PFSK-1 (cell line): Measurements from ENCODE around the gene RAB11B.

Experiments
- FOXP2 ChIP-seq: optimal IDR thresholded peaks from 2 replicates; pipeline ENCODE3; 2011; ENCODE audit warnings: borderline replicate concordance, control low read depth, inconsistent platforms; ENCODE audit not compliant: insufficient read depth; ENCODE audit errors: extremely low read length, extremely low read depth
- POLR2AphosphoS5 ChIP-seq: IDR thresholded peaks from 2 replicates; pipeline ENCODE4 v1.6.1; 2012; ENCODE audit warnings: low read depth, mild to moderate bottlenecking, control low read depth, low read length, moderate library complexity
- SIN3A ChIP-seq: IDR thresholded peaks from 2 replicates; pipeline ENCODE4 v1.6.1; 2012; ENCODE audit warnings: mild to moderate bottlenecking, low read length, moderate library complexity, borderline replicate concordance; ENCODE audit not compliant: insufficient read depth
- TAF1 ChIP-seq: IDR thresholded peaks from 2 replicates; pipeline ENCODE4 v1.6.1; 2012; ENCODE audit warnings: low read length, control low read depth, borderline replicate concordance; ENCODE audit not compliant: insufficient read depth
- TF ChIP-seq, protein P1 (sequence below), 2 experiments: IDR thresholded peaks; 2 replicates each; pipeline versions ENCODE4 v1.6.1 to v1.8.0; 2011 to 2012; ENCODE audit warnings: low read depth in 2 of 2, low read length in 2 of 2, control low read depth in 1 of 2, inconsistent platforms in 1 of 2, mild to moderate bottlenecking in 1 of 2, moderate library complexity in 1 of 2; ENCODE audit not compliant: insufficient read depth in 1 of 2

RAB11B gene

DNA sequence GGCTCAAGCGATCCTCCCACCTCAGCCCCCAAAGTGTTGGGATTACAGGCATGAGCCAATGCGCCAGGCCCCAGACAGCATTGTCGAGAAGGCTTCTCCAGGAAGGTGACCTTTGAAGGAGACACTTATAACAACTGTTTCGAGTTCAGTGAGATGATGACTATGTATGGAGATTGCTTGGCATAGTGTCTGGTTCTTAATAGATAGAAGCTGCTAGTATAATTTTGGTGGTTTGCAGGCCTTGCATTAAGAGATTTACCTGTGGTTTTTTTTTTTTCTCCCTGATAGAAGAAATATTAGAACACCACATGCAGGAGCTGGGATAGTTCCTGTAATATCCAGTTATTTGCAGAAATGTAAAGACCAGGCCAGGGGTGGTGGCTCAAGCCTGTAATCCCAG is 26.6 kb downstream of the RAB11B start:
- TF ChIP-seq POLR2AphosphoS5: no peak
- no peak for TF ChIP-seq TAF1
- no peak for TF ChIP-seq SIN3A
- no peak for TF ChIP-seq FOXP2
- TF ChIP-seq, protein P1, sequence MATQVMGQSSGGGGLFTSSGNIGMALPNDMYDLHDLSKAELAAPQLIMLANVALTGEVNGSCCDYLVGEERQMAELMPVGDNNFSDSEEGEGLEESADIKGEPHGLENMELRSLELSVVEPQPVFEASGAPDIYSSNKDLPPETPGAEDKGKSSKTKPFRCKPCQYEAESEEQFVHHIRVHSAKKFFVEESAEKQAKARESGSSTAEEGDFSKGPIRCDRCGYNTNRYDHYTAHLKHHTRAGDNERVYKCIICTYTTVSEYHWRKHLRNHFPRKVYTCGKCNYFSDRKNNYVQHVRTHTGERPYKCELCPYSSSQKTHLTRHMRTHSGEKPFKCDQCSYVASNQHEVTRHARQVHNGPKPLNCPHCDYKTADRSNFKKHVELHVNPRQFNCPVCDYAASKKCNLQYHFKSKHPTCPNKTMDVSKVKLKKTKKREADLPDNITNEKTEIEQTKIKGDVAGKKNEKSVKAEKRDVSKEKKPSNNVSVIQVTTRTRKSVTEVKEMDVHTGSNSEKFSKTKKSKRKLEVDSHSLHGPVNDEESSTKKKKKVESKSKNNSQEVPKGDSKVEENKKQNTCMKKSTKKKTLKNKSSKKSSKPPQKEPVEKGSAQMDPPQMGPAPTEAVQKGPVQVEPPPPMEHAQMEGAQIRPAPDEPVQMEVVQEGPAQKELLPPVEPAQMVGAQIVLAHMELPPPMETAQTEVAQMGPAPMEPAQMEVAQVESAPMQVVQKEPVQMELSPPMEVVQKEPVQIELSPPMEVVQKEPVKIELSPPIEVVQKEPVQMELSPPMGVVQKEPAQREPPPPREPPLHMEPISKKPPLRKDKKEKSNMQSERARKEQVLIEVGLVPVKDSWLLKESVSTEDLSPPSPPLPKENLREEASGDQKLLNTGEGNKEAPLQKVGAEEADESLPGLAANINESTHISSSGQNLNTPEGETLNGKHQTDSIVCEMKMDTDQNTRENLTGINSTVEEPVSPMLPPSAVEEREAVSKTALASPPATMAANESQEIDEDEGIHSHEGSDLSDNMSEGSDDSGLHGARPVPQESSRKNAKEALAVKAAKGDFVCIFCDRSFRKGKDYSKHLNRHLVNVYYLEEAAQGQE (IDR thresholded peaks at IDR 0.05; ENCODE audit: insufficient read depth in 1 of 2, low read depth in 2 of 2, low read length in 2 of 2): no peak

DNA sequence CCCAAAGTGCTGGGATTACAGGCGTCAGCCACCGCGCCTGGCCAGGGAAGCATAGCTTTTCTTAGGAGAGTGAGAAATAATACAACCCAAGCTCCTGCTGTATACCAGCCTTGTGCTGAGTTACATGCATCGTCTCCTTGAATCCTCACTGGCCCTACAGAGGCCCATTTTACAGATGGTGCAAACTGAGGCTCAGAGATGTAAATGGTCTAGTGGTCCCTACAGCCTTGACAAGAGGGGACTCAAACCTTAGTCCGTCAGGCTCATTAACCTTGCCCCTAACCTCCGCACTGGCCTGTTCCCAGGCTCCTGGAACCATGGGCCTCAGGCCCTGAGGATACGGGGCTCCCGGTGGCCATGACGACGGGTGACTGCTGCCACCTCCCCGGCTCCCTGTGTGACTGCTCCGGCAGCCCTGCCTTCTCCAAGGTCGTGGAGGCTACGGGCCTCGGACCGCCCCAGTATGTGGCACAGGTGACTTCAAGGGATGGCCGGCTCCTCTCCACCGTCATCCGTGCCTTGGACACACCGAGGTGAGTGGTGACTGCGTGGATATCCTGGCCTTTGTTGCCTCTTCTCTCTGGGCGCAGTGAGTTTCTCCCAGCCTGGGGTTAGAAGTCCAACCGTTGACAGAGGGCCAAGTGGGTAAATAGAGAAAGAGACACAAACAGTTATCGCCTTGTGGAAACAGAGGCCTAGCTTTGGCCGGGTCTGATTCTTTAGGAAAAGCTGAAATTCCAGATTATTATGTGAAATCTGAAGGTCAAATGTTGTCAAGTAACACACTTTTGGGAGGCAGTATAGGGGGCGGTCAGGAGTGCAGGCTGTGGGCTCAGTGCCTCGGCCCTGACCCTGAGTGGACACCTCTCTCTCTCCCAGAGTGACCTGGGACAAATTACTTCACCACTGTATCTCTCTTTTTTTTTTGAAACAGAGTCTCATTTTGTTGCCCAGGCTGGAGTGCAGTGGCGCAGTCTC is 31.6 kb downstream of the RAB11B start:
- TF ChIP-seq FOXP2: no peak
- no peak for TF ChIP-seq SIN3A
- TF ChIP-seq, protein P1 (IDR thresholded peaks at IDR 0.05; ENCODE audit: insufficient read depth in 1 of 2, low read depth in 2 of 2, low read length in 2 of 2): no peak
- no peak for TF ChIP-seq TAF1
- no peak for TF ChIP-seq POLR2AphosphoS5

DNA sequence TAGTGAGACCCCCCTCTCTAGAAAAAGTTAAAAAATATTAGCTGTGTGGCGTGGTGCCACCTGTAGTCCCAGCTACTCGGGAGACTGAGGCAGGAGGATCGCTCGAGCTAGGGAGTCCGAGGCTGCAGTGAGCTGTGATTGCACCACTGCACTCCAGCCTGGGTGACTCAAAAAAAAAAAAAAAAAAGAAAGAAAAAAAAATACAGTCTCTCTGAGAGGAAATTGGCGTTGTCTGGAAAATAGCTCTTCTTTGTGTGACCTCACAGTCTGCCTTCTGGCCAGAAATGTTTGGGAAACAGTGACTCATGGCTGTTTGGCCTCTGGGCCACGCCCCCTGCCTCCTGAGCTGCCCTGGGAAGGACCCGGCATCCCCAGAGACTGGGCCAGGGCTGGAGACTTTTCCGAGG is 33.7 kb downstream of the RAB11B start:
- TF ChIP-seq, protein P1 (IDR thresholded peaks at IDR 0.05; ENCODE audit: insufficient read depth in 1 of 2, low read depth in 2 of 2, low read length in 2 of 2): 0 out of 4 replicates have a peak, but pooled peaks of 1 of the 2 experiments have one; percentile 8
- TF ChIP-seq TAF1 (0 out of 2 replicates have a peak, but pooled peaks have one; percentile 18), SIN3A (0 out of 2 replicates have a peak, but pooled peaks have one; percentile 11), FOXP2 (no peak), POLR2AphosphoS5 (no peak)

DNA sequence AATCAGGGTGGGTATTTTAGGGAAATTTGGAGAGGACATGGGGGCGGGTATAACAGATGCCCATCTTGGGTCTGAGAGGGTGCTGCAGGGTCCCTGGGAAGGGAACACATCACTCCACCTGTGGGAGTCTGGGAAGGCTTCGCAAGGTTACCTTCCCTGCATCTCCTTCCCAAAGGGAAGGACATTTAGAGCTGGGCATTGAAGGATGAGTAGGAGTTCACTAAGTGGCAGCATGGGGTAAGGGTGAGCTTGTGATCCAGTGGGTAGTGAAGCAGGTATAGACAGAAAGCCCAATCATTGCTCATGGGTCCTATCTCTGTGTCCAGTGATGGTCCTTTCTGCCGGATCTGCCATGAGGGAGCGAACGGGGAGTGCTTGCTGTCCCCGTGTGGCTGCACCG is 36.1 kb downstream of the RAB11B start:
- TF ChIP-seq POLR2AphosphoS5: no peak
- no peak for TF ChIP-seq FOXP2
- no peak for TF ChIP-seq TAF1
- TF ChIP-seq SIN3A: no peak
- TF ChIP-seq, protein P1 (IDR thresholded peaks at IDR 0.05; ENCODE audit: insufficient read depth in 1 of 2, low read depth in 2 of 2, low read length in 2 of 2): no peak
